ENCODE results near the gene CDC45.

GRCh38 chr22:19523240-19524169 lies 43.8 kb downstream of the CDC45 start:
- no peak for TF ChIP-seq CTCF (tag by site-specific recombination; IDR thresholded peaks at IDR 0.05)
- no peak for TF ChIP-seq MZF1 (tag by site-specific recombination; IDR thresholded peaks at IDR 0.05; ENCODE audit: borderline replicate concordance)
- TF ChIP-seq ZNF274 (IDR thresholded peaks at IDR 0.05; ENCODE audit: low read length) = no peak
- no peak for TF ChIP-seq ZNF274 (tag by site-specific recombination; IDR thresholded peaks at IDR 0.05; ENCODE audit: borderline replicate concordance)
- TF ChIP-seq KLF16 (tag by site-specific recombination; IDR thresholded peaks at IDR 0.05) = no peak
- TF ChIP-seq ZNF292 (tag by site-specific recombination; IDR thresholded peaks at IDR 0.05; ENCODE audit: borderline replicate concordance, low read depth) = no peak

All from HEK293 (cell line).